ENCODE data around the gene CLSTN1. TPM values are rescaled to one million over a fixed set of nuclear protein-coding genes. Genes with fewer than 3 reads are reported as not detected.

CLSTN1 gene
- total and polyA plus RNA-seq, 2 of the 8 experiments (the other 6 are each of a cell fraction or from before 2014, with no cell fraction given): 34.2 to 97.4 TPM

- TF ChIP-seq FOSL1 (IDR thresholded peaks at IDR 0.05; ENCODE audit: insufficient read depth, low read depth, low read length) (no peak), KDM4A (IDR thresholded peaks at IDR 0.05; ENCODE audit: low read depth, low read length, severe bottlenecking) (no peak), SIN3A (conservative IDR thresholded peaks at IDR 0.05 in 1 of 2, IDR thresholded peaks at IDR 0.05 in 1 of 2; ENCODE audit: low read depth in 1 of 2, low read length in 2 of 2) (no peak), ZNF274 (IDR thresholded peaks at IDR 0.05; ENCODE audit: borderline replicate concordance, extremely low read depth, low read length) (no peak), EGR1 (IDR thresholded peaks at IDR 0.05; ENCODE audit: borderline replicate concordance, low read depth, low read length) (no peak), RNF2 (IDR thresholded peaks at IDR 0.05; ENCODE audit: borderline replicate concordance, low read depth, low read length, missing control alignments, poor library complexity, severe bottlenecking) (no peak), CBX8 (IDR thresholded peaks at IDR 0.05; ENCODE audit: borderline replicate concordance, low read depth, low read length) (no peak), GABPA (IDR thresholded peaks at IDR 0.05; ENCODE audit: borderline replicate concordance, insufficient read depth, low read length) (no peak), ASH2L (IDR thresholded peaks at IDR 0.05; ENCODE audit: low read length) (no peak)
- Histone ChIP-seq H3K4ac (replicated peaks; ENCODE audit: insufficient read length, low read depth, low read length) (no peak overlapping the region), H3K79me1 (ENCODE audit: low read depth, low read length) (peaks cover 4% of the 10 kb centered on the region), H2BK12ac (ENCODE audit: low read depth, low read length) (no peak overlapping the region), H2BK20ac (ENCODE audit: low read length) (no peak overlapping the region), H3K9me3 (ENCODE audit: insufficient read depth in 2 of 2, low read depth in 1 of 2, low read length in 1 of 2) (no peaks in the 10 kb centered on the region), H4K8ac (ENCODE audit: extremely low read depth, insufficient read depth, low read length) (no peak overlapping the region), H3K23ac (ENCODE audit: insufficient read length) (no peak overlapping the region), H3K27me3 (replicated peaks in 1 of 4; ENCODE audit: control insufficient read depth in 3 of 4, extremely low read depth in 1 of 4, insufficient read depth in 3 of 4, low read length in 3 of 4) (no peaks in the 10 kb centered on the region), H4K5ac (ENCODE audit: insufficient read length, low read depth, low read length) (no peak overlapping the region), H2BK15ac (ENCODE audit: low read length) (no peak overlapping the region), H2AFZ (ENCODE audit: low read length) (no peak overlapping the region), H3K27ac (ENCODE audit: low read depth, low read length) (no peak overlapping the region), H2AK5ac (ENCODE audit: low read depth, low read length) (no peak overlapping the region), H3K56ac (replicated peaks; ENCODE audit: insufficient read length, low read depth, low read length) (no peak overlapping the region), H3K79me2 (ENCODE audit: control insufficient read depth in 1 of 2, insufficient read depth in 2 of 2, low read length in 2 of 2) (peaks cover 4 to 39% of the 10 kb centered on the region in 2 experiments), H2BK5ac (ENCODE audit: low read depth, low read length) (no peak overlapping the region), H3K4me3 (ENCODE audit: extremely low read depth in 1 of 4, insufficient read depth in 2 of 4, low read depth in 3 of 4, low read length in 4 of 4) (no peak overlapping the region), H3K14ac (ENCODE audit: insufficient read length) (no peak overlapping the region), H3K4me1 (replicated peaks in 1 of 4; ENCODE audit: control insufficient read depth in 3 of 4, insufficient read depth in 4 of 4, low read length in 3 of 4) (peaks cover 0 to 4% (median 1%) of the 10 kb centered on the region in 4 experiments; a peak in 1 of 7 replicates), H3K4me2 (ENCODE audit: insufficient read depth in 1 of 2, low read depth in 2 of 2, low read length in 2 of 2) (no peak overlapping the region), H3K9ac (replicated peaks in 1 of 4; ENCODE audit: extremely low read depth in 1 of 4, low read depth in 3 of 4, low read length in 3 of 4) (no peak overlapping the region), H2BK120ac (replicated peaks; ENCODE audit: low read depth, low read length) (no peak overlapping the region), H3K18ac (ENCODE audit: extremely low read depth, low read length) (no peak overlapping the region), H4K20me1 (replicated peaks in 1 of 2; ENCODE audit: control insufficient read depth in 1 of 2, insufficient read depth in 2 of 2, low read length in 2 of 2) (peaks cover 0 to 7% of the 10 kb centered on the region in 2 experiments), H3K23me2 (ENCODE audit: low read depth, low read length) (no peaks in the 10 kb centered on the region), H4K91ac (replicated peaks; ENCODE audit: insufficient read length, low read length) (no peak overlapping the region), H3K36me3 (ENCODE audit: control insufficient read depth in 2 of 4, insufficient read depth in 4 of 4, low read length in 3 of 4) (peaks cover 2 to 11% (median 8%) of the 10 kb centered on the region in 4 experiments; a peak in 4 of 8 replicates)
- ChIA-PET POLR2A (ENCODE audit: partially characterized antibody) (no interaction called here), CTCF (ENCODE audit: partially characterized antibody) (interaction anchor here (0.6 kb wide), 1 partner anchor 95 kb away, joined by 3 read pairs; no protein-coding TSS in a partner anchor)
- no peak for FAIRE-seq
- DNase-seq (ENCODE audit: low read depth in 1 of 2, low spot score in 2 of 2): no peak
- WGBS, 2 experiments (ENCODE audit: extremely low coverage in 1 of 2, insufficient coverage in 1 of 2, insufficient read length in 1 of 2, insufficient replicate concordance in 2 of 2, low coverage in 1 of 2, low lambda C conversion rate in 2 of 2, missing lambda C conversion rate in 1 of 2): 83% methylated on average over 10 of the region's 10 CpGs; no CpG with 5 or more reads in 1 of the 2 experiments
These were observed 53.5 kb downstream of the CLSTN1 start for GRCh38 chr1:9770298-9770697.

Measured in H1 (cell line).